ENCODE measurements around the gene AHI1. TPM values are rescaled to one million over a fixed set of nuclear protein-coding genes. Genes with fewer than 3 reads are reported as not detected.

AHI1 gene
- total RNA-seq, 1 donor from 2014 or later = 38.3 TPM

GRCh38 chr6:135306740-135307420 is 190.7 kb downstream of the AHI1 start:
- H3K27ac Mint-ChIP-seq = no peak overlapping the region
- H3K27me3 Mint-ChIP-seq = no peaks in the 10 kb centered on the region
- H3K36me3 Mint-ChIP-seq (ENCODE audit: insufficient read depth) = peaks cover 3% of the 10 kb centered on the region
- H3K9me3 Mint-ChIP-seq (ENCODE audit: low read depth) = no peaks in the 10 kb centered on the region
- H3K4me3 Mint-ChIP-seq (ENCODE audit: low read depth) = no peak overlapping the region
- H3K4me1 Mint-ChIP-seq (ENCODE audit: low read depth) = no peaks in the 10 kb centered on the region
- TF ChIP-seq CTCF (IDR thresholded peaks at IDR 0.05; ENCODE audit: unreplicated experiment) = no peak
- DNase-seq (ENCODE audit: low spot score, unreplicated experiment) = no peak

GRCh38 chr6:135306166-135306565 is 191.4 kb downstream of the AHI1 start:
- Mint-ChIP-seq H3K27me3 (no peaks in the 10 kb centered on the region), H3K4me3 (ENCODE audit: low read depth) (no peak overlapping the region), H3K27ac (no peak overlapping the region), H3K36me3 (ENCODE audit: insufficient read depth) (peaks cover 3% of the 10 kb centered on the region), H3K4me1 (ENCODE audit: low read depth) (no peaks in the 10 kb centered on the region), H3K9me3 (ENCODE audit: low read depth) (no peaks in the 10 kb centered on the region)
- TF ChIP-seq CTCF (IDR thresholded peaks at IDR 0.05; ENCODE audit: unreplicated experiment) = no peak
- DNase-seq (ENCODE audit: low spot score, unreplicated experiment) = no peak

- Mint-ChIP-seq H3K27ac (no peak overlapping the region), H3K36me3 (ENCODE audit: insufficient read depth) (peaks cover 3% of the 10 kb centered on the region), H3K9me3 (ENCODE audit: low read depth) (no peaks in the 10 kb centered on the region), H3K4me1 (ENCODE audit: low read depth) (no peaks in the 10 kb centered on the region), H3K4me3 (ENCODE audit: low read depth) (no peak overlapping the region), H3K27me3 (no peaks in the 10 kb centered on the region)
- no peak for TF ChIP-seq CTCF (IDR thresholded peaks at IDR 0.05; ENCODE audit: unreplicated experiment)
- DNase-seq (ENCODE audit: low spot score, unreplicated experiment) = no peak
Observed at GRCh38 chr6:135305684-135306083, 191.9 kb downstream of the AHI1 start.

GRCh38 chr6:135304883-135305282 is 192.7 kb downstream of the AHI1 start:
- no peak for TF ChIP-seq CTCF (IDR thresholded peaks at IDR 0.05; ENCODE audit: unreplicated experiment)
- no peak for DNase-seq (ENCODE audit: low spot score, unreplicated experiment)
- Mint-ChIP-seq H3K27me3 (no peaks in the 10 kb centered on the region), H3K9me3 (ENCODE audit: low read depth) (no peaks in the 10 kb centered on the region), H3K27ac (no peak overlapping the region), H3K36me3 (ENCODE audit: insufficient read depth) (peaks cover 3% of the 10 kb centered on the region), H3K4me1 (ENCODE audit: low read depth) (peaks cover 2% of the 10 kb centered on the region), H3K4me3 (ENCODE audit: low read depth) (no peak overlapping the region)

- peaks cover 2% of the 10 kb centered on the region for H3K9me3 Mint-ChIP-seq (ENCODE audit: low read depth)
- no peak for TF ChIP-seq CTCF (IDR thresholded peaks at IDR 0.05; ENCODE audit: unreplicated experiment)
- H3K27me3 Mint-ChIP-seq = no peaks in the 10 kb centered on the region
- H3K4me3 Mint-ChIP-seq (ENCODE audit: low read depth) = no peak overlapping the region
- peaks cover 2% of the 10 kb centered on the region for H3K4me1 Mint-ChIP-seq (ENCODE audit: low read depth)
- no peak for DNase-seq (ENCODE audit: low spot score, unreplicated experiment)
- peaks cover 7% of the 10 kb centered on the region for H3K36me3 Mint-ChIP-seq (ENCODE audit: insufficient read depth)
- no peak overlapping the region for H3K27ac Mint-ChIP-seq
Observed at GRCh38 chr6:135301304-135301703, 196.2 kb downstream of the AHI1 start.
